ENCODE measurements around the gene TH.
"Not testable (repeated sequence)": the region's sequence is repeated elsewhere in the genome, so short reads cannot be mapped to it uniquely, and the experiment has no call there.

TH gene

DNA sequence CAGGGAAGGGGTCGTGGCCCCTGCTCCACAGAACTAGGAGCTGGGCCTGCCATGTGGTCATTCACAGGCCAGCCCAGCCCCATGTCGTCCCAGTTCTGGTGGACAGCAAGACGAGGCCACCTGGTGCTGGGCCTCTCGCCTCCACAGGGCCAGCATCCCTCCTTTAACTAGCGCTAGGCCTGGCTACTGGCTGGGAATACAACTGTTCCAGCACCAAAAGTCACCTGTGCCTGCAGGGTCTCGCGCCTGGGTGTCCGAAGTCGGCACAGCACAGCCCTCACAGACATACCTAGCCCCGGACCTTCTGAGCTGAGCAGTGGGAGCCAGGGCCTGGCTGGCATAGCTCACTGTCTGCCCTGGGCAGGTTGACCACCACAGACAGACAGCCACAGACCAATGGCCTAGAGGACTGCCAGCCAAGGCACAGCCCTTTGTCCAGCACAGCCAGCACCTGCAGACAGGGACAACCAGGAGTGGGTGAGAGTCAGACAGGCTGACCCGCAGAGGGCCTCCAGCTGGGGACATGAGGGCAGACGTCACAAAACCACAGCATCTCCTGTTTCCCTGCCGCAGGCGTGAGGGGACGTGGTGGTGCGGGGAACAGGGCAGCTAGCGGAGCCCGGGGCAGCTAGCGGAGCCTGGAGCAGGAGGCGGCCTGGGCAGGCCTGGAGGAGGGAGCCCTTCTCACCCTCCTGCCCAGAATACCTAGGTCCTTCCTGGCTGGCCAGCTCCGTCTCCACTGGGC, 27.2 kb upstream of the TH start:
- H3K4me3 ChIP-seq (ENCODE audit: low read depth, low read length) = no peak overlapping the region
- H3K27me3 ChIP-seq (replicated peaks) = no peaks in the 10 kb centered on the region
- no peak overlapping the region for H3K27ac ChIP-seq
- in situ Hi-C loops (cut with HindIII; ENCODE audit: low pct_ligation_motif_present, low sequenced_read_pairs) = no loop called here
- no peaks in the 10 kb centered on the region for H3K36me3 ChIP-seq (replicated peaks)
- TF ChIP-seq, protein P1, sequence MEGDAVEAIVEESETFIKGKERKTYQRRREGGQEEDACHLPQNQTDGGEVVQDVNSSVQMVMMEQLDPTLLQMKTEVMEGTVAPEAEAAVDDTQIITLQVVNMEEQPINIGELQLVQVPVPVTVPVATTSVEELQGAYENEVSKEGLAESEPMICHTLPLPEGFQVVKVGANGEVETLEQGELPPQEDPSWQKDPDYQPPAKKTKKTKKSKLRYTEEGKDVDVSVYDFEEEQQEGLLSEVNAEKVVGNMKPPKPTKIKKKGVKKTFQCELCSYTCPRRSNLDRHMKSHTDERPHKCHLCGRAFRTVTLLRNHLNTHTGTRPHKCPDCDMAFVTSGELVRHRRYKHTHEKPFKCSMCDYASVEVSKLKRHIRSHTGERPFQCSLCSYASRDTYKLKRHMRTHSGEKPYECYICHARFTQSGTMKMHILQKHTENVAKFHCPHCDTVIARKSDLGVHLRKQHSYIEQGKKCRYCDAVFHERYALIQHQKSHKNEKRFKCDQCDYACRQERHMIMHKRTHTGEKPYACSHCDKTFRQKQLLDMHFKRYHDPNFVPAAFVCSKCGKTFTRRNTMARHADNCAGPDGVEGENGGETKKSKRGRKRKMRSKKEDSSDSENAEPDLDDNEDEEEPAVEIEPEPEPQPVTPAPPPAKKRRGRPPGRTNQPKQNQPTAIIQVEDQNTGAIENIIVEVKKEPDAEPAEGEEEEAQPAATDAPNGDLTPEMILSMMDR (IDR thresholded peaks at IDR 0.05; ENCODE audit: low read depth, low read length, missing control alignments) = no peak
- DNase-seq = no peak

- no peaks in the 10 kb centered on the region for H3K27me3 ChIP-seq (replicated peaks)
- in situ Hi-C loops (cut with HindIII; ENCODE audit: low pct_ligation_motif_present, low sequenced_read_pairs) = no loop called here
- H3K4me3 ChIP-seq (ENCODE audit: low read depth, low read length) = no peak overlapping the region
- TF ChIP-seq, protein P1 (IDR thresholded peaks at IDR 0.05; ENCODE audit: low read depth, low read length, missing control alignments) = no peak
- no peaks in the 10 kb centered on the region for H3K36me3 ChIP-seq (replicated peaks)
- H3K27ac ChIP-seq = no peak overlapping the region
- DNase-seq = no peak
Observed at GRCh38 chr11:2197771-2198520, 26.3 kb upstream of the TH start.

GRCh38 chr11:2196970-2197770, 25.6 kb upstream of the TH start:
- Histone ChIP-seq H3K27ac (no peak overlapping the region), H3K27me3 (replicated peaks) (no peaks in the 10 kb centered on the region), H3K36me3 (replicated peaks) (no peaks in the 10 kb centered on the region), H3K4me3 (ENCODE audit: low read depth, low read length) (no peak overlapping the region)
- in situ Hi-C loops (cut with HindIII; ENCODE audit: low pct_ligation_motif_present, low sequenced_read_pairs) = no loop called here
- DNase-seq = peak; percentile 56
- TF ChIP-seq, protein P1 (IDR thresholded peaks at IDR 0.05; ENCODE audit: low read depth, low read length, missing control alignments) = peak; percentile 93

GRCh38 chr11:2195756-2196088, 24.1 kb upstream of the TH start:
- Histone ChIP-seq H3K27ac (no peak overlapping the region), H3K27me3 (replicated peaks) (peaks cover 7% of the 10 kb centered on the region), H3K4me3 (ENCODE audit: low read depth, low read length) (no peak overlapping the region), H3K36me3 (replicated peaks) (no peaks in the 10 kb centered on the region)
- no peak for DNase-seq
- in situ Hi-C loops (cut with HindIII; ENCODE audit: low pct_ligation_motif_present, low sequenced_read_pairs) = no loop called here
- TF ChIP-seq, protein P1 (IDR thresholded peaks at IDR 0.05; ENCODE audit: low read depth, low read length, missing control alignments) = no peak

- Histone ChIP-seq H3K27me3 (replicated peaks) (peaks cover 13% of the 10 kb centered on the region), H3K4me3 (ENCODE audit: low read depth, low read length) (no peak overlapping the region), H3K36me3 (replicated peaks) (no peaks in the 10 kb centered on the region), H3K27ac (no peak overlapping the region)
- TF ChIP-seq, protein P1 (IDR thresholded peaks at IDR 0.05; ENCODE audit: low read depth, low read length, missing control alignments) = peak; percentile 95
- peak; percentile 9 for DNase-seq
- in situ Hi-C loops (cut with HindIII; ENCODE audit: low pct_ligation_motif_present, low sequenced_read_pairs) = no loop called here
Observed at GRCh38 chr11:2194877-2195755, 23.5 kb upstream of the TH start.

DNA sequence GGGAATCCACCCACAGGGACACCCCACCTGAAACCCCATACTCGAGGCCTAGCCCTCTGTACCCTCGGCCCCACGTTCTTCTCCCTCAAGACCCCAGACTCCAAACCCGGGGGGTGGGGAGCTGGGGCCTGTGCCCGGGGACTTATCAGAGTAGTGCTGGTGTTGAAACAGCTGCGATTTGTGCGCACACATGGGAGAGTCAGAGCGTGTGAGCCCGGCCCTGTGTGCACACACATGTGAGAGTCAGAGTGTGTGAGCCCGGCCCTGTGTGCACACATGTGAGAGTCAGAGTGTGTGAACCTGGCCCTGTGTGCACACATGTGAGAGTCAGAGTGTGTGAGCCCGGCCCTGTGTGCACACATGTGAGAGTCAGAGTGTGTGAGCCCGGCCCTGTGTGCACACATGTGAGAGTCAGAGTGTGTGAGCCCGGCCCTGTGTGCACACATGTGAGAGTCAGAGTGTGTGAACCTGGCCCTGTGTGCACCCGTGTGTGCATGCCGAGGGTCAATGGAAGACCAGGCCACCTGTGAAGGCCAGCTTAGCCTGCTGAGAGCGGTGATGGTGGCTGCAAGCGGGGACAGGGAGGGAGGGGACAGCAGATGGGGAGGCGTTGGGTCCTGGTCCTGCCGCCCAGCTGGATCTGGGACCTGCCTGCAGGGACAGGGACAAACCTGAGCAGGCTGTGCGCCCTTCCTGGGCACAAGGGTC, 22.4 kb upstream of the TH start:
- DNase-seq; H3K4me3 ChIP-seq (ENCODE audit: low read depth, low read length); H3K36me3 ChIP-seq (replicated peaks); in situ Hi-C loops (cut with HindIII; ENCODE audit: low pct_ligation_motif_present, low sequenced_read_pairs); H3K27ac ChIP-seq: not testable (repeated sequence)
- peaks cover 14% of the 10 kb centered on the region for H3K27me3 ChIP-seq (replicated peaks)

All from brain microvascular endothelial cell (primary cell).